Tibial artery (tissue), 4 donors: ENCODE measurements around the gene EVPLL.
"Not testable (repeated sequence)": the region's sequence is repeated elsewhere in the genome, so short reads cannot be mapped to it uniquely, and the experiment has no call there.

Source experiments
- DNase-seq, 2 donors: peaks; one replicate each; pipeline ENCODE4 v3.0.0-alpha.2; 2019
- H3K27ac ChIP-seq, 2 donors: fragments of 200-600 bp; sonication (generic) in 1 of 2; 1 replicate in 1 of 2; 2 replicates in 1 of 2; pipeline ENCODE4 v1.5.1; 2018 to 2019; ENCODE audit warnings: mild to moderate bottlenecking in 1 of 2
- H3K27me3 ChIP-seq, 2 donors: fragments of 200-600 bp; sonication (generic) in 1 of 2; one replicate each; pipeline versions ENCODE4 v1.5.1 to v1.6.0; 2016 to 2019
- H3K36me3 ChIP-seq, 3 donors: fragments of 200-600 bp; sonication (generic) in 2 of 3; one replicate each; pipeline ENCODE4 v1.5.1; 2016 to 2019; ENCODE audit warnings: mild to moderate bottlenecking in 2 of 3
- H3K4me1 ChIP-seq, 4 donors: fragments of 200-600 bp; sonication (generic) in 2 of 4; 1 replicate in 3 of 4; 2 replicates in 1 of 4; pipeline ENCODE4 v1.5.1; 2016 to 2019
- H3K4me3 ChIP-seq, 2 donors: fragments of 200-600 bp; sonication (generic) in 1 of 2; 1 replicate in 1 of 2; 2 replicates in 1 of 2; pipeline ENCODE4 v1.5.1; 2018 to 2019; ENCODE audit warnings: mild to moderate bottlenecking in 2 of 2
- H3K9me3 ChIP-seq, 3 donors: fragments of 200-600 bp; sonication (generic) in 1 of 3; one replicate each; pipeline ENCODE4 v1.5.1; 2016 to 2019
- CTCF ChIP-seq, 2 experiments: fragments of 200-600 bp in 1 of 2; fragments of 450-650 bp in 1 of 2; IDR thresholded peaks; one replicate each; pipeline ENCODE4 v1.5.1; 2017 to 2019; ENCODE audit warnings: antibody characterized with exemption in 2 of 2, mild to moderate bottlenecking in 1 of 2, moderate library complexity in 1 of 2
- intact Hi-C: fragments of 100-400 bp; cut with DNase I; formaldehyde crosslinking; loops from one replicate; pipeline ENCODE4 v1.15.0; 2023; ENCODE audit warnings: low total_unique reads

EVPLL gene

GRCh38 chr17:18380471-18381157, 3.0 kb downstream of the EVPLL start:
- no peak overlapping the region for H3K4me3 ChIP-seq
- no peaks in the 10 kb centered on the region for H3K36me3 ChIP-seq
- no peak for DNase-seq
- peaks cover 0 to 54% of the 10 kb centered on the region in 2 donors for H3K27me3 ChIP-seq
- TF ChIP-seq CTCF (IDR thresholded peaks at IDR 0.05) = no peak
- H3K4me1 ChIP-seq = peaks cover 0 to 14% (median 0%) of the 10 kb centered on the region in 4 donors
- intact Hi-C loops = no loop called here
- H3K27ac ChIP-seq = no peak overlapping the region
- peaks cover 0 to under 1% (median 0%) of the 10 kb centered on the region in 3 donors for H3K9me3 ChIP-seq

GRCh38 chr17:18381158-18381952, 3.8 kb downstream of the EVPLL start:
- intact Hi-C loops = no loop called here

GRCh38 chr17:18381953-18382245, 4.3 kb downstream of the EVPLL start:
- H3K27ac ChIP-seq = no peak overlapping the region
- no peak for TF ChIP-seq CTCF (IDR thresholded peaks at IDR 0.05)
- intact Hi-C loops = no loop called here
- no peak for DNase-seq
- H3K27me3 ChIP-seq = peaks cover 0 to 54% of the 10 kb centered on the region in 2 donors
- H3K36me3 ChIP-seq = no peaks in the 10 kb centered on the region
- H3K4me1 ChIP-seq = peaks cover 0 to 14% (median 0%) of the 10 kb centered on the region in 4 donors
- H3K9me3 ChIP-seq = no peaks in the 10 kb centered on the region
- H3K4me3 ChIP-seq = no peak overlapping the region

More at GRCh38 chr17:18381158-18381952, 3.8 kb downstream of the EVPLL start:
- H3K4me3 ChIP-seq = no peak overlapping the region
- no peaks in the 10 kb centered on the region for H3K36me3 ChIP-seq
- peaks cover 0 to 54% of the 10 kb centered on the region in 2 donors for H3K27me3 ChIP-seq
- TF ChIP-seq CTCF (IDR thresholded peaks at IDR 0.05) = no peak
- H3K9me3 ChIP-seq = no peaks in the 10 kb centered on the region
- no peak overlapping the region for H3K27ac ChIP-seq
- H3K4me1 ChIP-seq = peaks cover 0 to 14% (median 0%) of the 10 kb centered on the region in 4 donors
- DNase-seq = no peak

GRCh38 chr17:18382441-18383078, 5.0 kb downstream of the EVPLL start:
- no peak overlapping the region for H3K4me3 ChIP-seq
- H3K27me3 ChIP-seq = peaks cover 0 to 54% of the 10 kb centered on the region in 2 donors
- H3K4me1 ChIP-seq = peaks cover 0 to 14% (median 0%) of the 10 kb centered on the region in 4 donors
- DNase-seq = peak in 1 of 2 donors; percentile 49
- no peaks in the 10 kb centered on the region for H3K9me3 ChIP-seq
- intact Hi-C loops = no loop called here
- H3K27ac ChIP-seq = no peak overlapping the region
- no peaks in the 10 kb centered on the region for H3K36me3 ChIP-seq
- TF ChIP-seq CTCF (IDR thresholded peaks at IDR 0.05) = no peak

- DNase-seq, H3K4me1 ChIP-seq, H3K27ac ChIP-seq, H3K36me3 ChIP-seq, H3K9me3 ChIP-seq, intact Hi-C loops, H3K4me3 ChIP-seq: not testable (repeated sequence)
- peaks cover 0 to 51% of the 10 kb centered on the region in 2 donors for H3K27me3 ChIP-seq
Measured at GRCh38 chr17:18383079-18383481, 5.5 kb downstream of the EVPLL start.

- H3K27ac ChIP-seq, DNase-seq, H3K36me3 ChIP-seq, H3K4me1 ChIP-seq, H3K9me3 ChIP-seq, H3K4me3 ChIP-seq, intact Hi-C loops: not testable (repeated sequence)
- peaks cover 0 to 46% of the 10 kb centered on the region in 2 donors for H3K27me3 ChIP-seq
Measured at GRCh38 chr17:18384271-18384670, 6.7 kb downstream of the EVPLL start.

- H3K27me3 ChIP-seq = peaks cover 0 to 13% of the 10 kb centered on the region in 2 donors
- DNase-seq, H3K9me3 ChIP-seq, H3K36me3 ChIP-seq, intact Hi-C loops, H3K4me3 ChIP-seq, H3K4me1 ChIP-seq, H3K27ac ChIP-seq: not testable (repeated sequence)
Measured at GRCh38 chr17:18387583-18387982, 10.0 kb downstream of the EVPLL start.

GRCh38 chr17:18388266-18388665, 10.7 kb downstream of the EVPLL start:
- H3K4me3 ChIP-seq, H3K27me3 ChIP-seq, intact Hi-C loops, H3K4me1 ChIP-seq, H3K9me3 ChIP-seq, H3K27ac ChIP-seq, H3K36me3 ChIP-seq, DNase-seq: not testable (repeated sequence)

- H3K36me3 ChIP-seq, H3K4me3 ChIP-seq, DNase-seq, H3K27me3 ChIP-seq, H3K27ac ChIP-seq, intact Hi-C loops, H3K4me1 ChIP-seq, H3K9me3 ChIP-seq: not testable (repeated sequence)
Measured at GRCh38 chr17:18388728-18389127, 11.2 kb downstream of the EVPLL start.
